Osteoblast (primary cell): ENCODE data around the gene APC2. TPM values are rescaled to one million over a fixed set of nuclear protein-coding genes. Genes with fewer than 3 reads are reported as not detected.

ENCODE experiments used
- DNase-seq: peaks from one replicate; pipeline ENCODE4 v3.0.0; 2011; ENCODE audit warnings: low spot score, mixed read lengths; ENCODE audit not compliant: insufficient read length; ENCODE audit errors: missing footprints
- H2AFZ ChIP-seq: 2 replicates; pipeline ENCODE4 v1.6.0; 2011; ENCODE audit warnings: mild to moderate bottlenecking, low read length
- H3K27ac ChIP-seq: 2 replicates; pipeline ENCODE4 v1.5.1; 2011; ENCODE audit warnings: mild to moderate bottlenecking, low read depth, low read length, moderate library complexity
- H3K27me3 ChIP-seq: 2 replicates; pipeline ENCODE4 v1.6.0; 2012; ENCODE audit warnings: mild to moderate bottlenecking, control low read depth, inconsistent platforms, low read length, moderate library complexity; ENCODE audit not compliant: insufficient read depth
- H3K36me3 ChIP-seq: 2 replicates; pipeline ENCODE4 v1.5.1; 2011; ENCODE audit warnings: mild to moderate bottlenecking, low read length, control low read depth, moderate library complexity; ENCODE audit not compliant: insufficient read depth
- H3K4me1 ChIP-seq: 2 replicates; pipeline ENCODE4 v1.5.1; 2011; ENCODE audit warnings: mild to moderate bottlenecking, low read length, control low read depth, moderate library complexity; ENCODE audit not compliant: insufficient read depth
- H3K4me2 ChIP-seq: 2 replicates; pipeline ENCODE4 v1.6.0; 2011; ENCODE audit warnings: mild to moderate bottlenecking, low read length; ENCODE audit not compliant: insufficient read depth
- H3K4me3 ChIP-seq: fragments of 200-600 bp; sonication (generic); 3 replicates; pipeline ENCODE4 v1.5.1; 2012; ENCODE audit warnings: mild to moderate bottlenecking, low read length, inconsistent platforms; ENCODE audit not compliant: insufficient read depth
- H3K79me2 ChIP-seq: 2 replicates; pipeline ENCODE4 v1.6.0; 2012; ENCODE audit warnings: mild to moderate bottlenecking, low read length, control low read depth, inconsistent platforms; ENCODE audit not compliant: insufficient read depth
- H3K9me3 ChIP-seq: 2 replicates; pipeline ENCODE4 v1.5.1; 2011; ENCODE audit warnings: low read depth, low read length, control low read depth
- H4K20me1 ChIP-seq: 2 replicates; pipeline ENCODE4 v1.6.0; 2012; ENCODE audit warnings: mild to moderate bottlenecking, low read length, control low read depth; ENCODE audit not compliant: insufficient read depth
- total RNA-seq: library from RNA; depleted of rRNA; stranded (reverse); fragments of >200 nt; gene quantifications from 2 replicates; pipeline ENCODE4 v1.2.3, GENCODE V29; 2012
- TF ChIP-seq, protein P1 (sequence below): IDR thresholded peaks from 2 replicates; pipeline ENCODE4 v1.5.1; 2011; ENCODE audit warnings: mild to moderate bottlenecking, low read depth, low read length, moderate library complexity; ENCODE audit errors: extremely low read depth

Gene APC2
- total RNA-seq, 1 donor = 0.36 TPM

DNA sequence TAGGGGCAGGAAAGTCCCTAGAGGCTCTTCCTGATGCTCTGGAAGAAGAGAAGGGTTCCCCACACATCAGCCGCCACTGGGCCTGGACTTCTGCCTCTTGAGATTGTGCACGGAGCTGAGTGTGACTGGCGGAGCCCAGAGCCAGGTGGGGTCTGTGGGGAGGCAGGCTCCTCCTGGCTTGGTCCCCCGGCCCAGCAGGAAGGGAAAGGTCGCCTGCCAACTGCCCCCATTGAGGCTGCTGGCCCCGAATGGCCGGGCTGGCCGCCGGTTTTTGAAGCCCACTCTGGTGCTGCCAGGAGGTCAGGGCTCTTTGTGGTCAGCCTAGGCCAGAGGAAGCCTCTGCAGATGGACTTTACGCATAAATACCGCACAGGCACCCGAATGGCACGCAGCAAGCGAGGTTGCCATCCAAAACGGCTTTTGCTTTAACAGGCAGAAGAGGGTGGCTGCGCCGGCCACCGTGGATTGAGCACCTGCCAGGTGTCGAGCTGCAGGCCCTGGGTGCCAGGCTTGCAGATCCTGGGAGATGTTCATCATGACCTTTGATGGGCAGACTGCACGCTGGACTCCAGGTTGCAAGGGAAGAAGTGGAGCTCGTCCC lies 37.5 kb upstream of the APC2 start:
- no peak for DNase-seq
- peaks cover 9% of the 10 kb centered on the region for H3K36me3 ChIP-seq
- peaks cover 72% of the 10 kb centered on the region for H4K20me1 ChIP-seq
- no peak overlapping the region for H3K4me3 ChIP-seq
- H3K4me2 ChIP-seq = no peak overlapping the region
- peak overlapping the region; percentile 78 for H3K27ac ChIP-seq
- TF ChIP-seq, protein P1, sequence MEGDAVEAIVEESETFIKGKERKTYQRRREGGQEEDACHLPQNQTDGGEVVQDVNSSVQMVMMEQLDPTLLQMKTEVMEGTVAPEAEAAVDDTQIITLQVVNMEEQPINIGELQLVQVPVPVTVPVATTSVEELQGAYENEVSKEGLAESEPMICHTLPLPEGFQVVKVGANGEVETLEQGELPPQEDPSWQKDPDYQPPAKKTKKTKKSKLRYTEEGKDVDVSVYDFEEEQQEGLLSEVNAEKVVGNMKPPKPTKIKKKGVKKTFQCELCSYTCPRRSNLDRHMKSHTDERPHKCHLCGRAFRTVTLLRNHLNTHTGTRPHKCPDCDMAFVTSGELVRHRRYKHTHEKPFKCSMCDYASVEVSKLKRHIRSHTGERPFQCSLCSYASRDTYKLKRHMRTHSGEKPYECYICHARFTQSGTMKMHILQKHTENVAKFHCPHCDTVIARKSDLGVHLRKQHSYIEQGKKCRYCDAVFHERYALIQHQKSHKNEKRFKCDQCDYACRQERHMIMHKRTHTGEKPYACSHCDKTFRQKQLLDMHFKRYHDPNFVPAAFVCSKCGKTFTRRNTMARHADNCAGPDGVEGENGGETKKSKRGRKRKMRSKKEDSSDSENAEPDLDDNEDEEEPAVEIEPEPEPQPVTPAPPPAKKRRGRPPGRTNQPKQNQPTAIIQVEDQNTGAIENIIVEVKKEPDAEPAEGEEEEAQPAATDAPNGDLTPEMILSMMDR = no peak
- no peaks in the 10 kb centered on the region for H3K9me3 ChIP-seq
- peaks cover 94% of the 10 kb centered on the region for H3K79me2 ChIP-seq
- no peaks in the 10 kb centered on the region for H3K27me3 ChIP-seq
- H2AFZ ChIP-seq = no peak overlapping the region
- peaks cover 58% of the 10 kb centered on the region for H3K4me1 ChIP-seq

DNA sequence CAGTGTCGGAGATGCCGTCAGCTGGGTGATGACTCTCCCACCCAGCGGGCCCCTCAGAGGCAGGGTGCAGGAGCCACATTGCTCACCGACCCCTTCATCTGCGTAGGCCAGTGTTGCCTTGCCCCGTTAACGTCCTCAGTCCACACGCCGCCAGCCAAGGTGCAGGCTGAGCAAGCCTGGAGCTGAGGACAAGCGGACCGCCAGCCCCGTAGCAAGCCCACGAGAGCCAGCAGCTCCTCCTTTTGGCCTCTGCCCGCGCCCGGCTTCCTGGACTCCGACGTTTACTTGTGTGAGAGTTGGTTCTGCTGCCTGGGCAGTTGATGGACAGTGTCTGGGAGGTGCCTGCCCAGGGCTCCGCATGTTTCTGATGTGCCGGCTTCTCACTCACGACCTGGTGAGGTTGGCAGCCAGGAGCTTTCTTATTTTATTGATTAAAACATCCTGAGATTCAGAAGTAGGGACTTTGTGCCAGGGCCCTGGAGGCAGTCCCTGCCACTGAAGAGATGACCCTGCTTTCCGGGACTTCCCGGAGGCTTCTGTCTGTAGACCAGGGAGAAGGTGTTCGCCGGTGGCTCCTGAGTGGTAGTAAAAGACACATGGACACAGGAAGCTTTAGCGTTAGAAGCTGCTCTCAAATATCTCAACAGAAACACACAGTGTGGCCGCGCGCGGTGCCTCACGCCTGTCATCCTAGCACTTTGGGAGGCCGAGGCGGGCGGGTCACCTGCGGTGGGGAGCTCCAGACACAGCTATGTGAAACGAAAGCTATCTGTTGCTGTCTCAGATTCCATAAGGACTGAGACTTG lies 36.7 kb upstream of the APC2 start:
- H3K79me2 ChIP-seq = peaks cover 98% of the 10 kb centered on the region
- H3K4me1 ChIP-seq = peaks cover 61% of the 10 kb centered on the region
- no peaks in the 10 kb centered on the region for H3K27me3 ChIP-seq
- no peak for DNase-seq
- no peak overlapping the region for H3K4me2 ChIP-seq
- peaks cover 13% of the 10 kb centered on the region for H3K36me3 ChIP-seq
- TF ChIP-seq, protein P1 = no peak
- H2AFZ ChIP-seq = no peak overlapping the region
- H3K4me3 ChIP-seq = no peak overlapping the region
- H3K9me3 ChIP-seq = no peaks in the 10 kb centered on the region
- peaks cover 79% of the 10 kb centered on the region for H4K20me1 ChIP-seq
- H3K27ac ChIP-seq = peak overlapping the region; percentile 13

DNA sequence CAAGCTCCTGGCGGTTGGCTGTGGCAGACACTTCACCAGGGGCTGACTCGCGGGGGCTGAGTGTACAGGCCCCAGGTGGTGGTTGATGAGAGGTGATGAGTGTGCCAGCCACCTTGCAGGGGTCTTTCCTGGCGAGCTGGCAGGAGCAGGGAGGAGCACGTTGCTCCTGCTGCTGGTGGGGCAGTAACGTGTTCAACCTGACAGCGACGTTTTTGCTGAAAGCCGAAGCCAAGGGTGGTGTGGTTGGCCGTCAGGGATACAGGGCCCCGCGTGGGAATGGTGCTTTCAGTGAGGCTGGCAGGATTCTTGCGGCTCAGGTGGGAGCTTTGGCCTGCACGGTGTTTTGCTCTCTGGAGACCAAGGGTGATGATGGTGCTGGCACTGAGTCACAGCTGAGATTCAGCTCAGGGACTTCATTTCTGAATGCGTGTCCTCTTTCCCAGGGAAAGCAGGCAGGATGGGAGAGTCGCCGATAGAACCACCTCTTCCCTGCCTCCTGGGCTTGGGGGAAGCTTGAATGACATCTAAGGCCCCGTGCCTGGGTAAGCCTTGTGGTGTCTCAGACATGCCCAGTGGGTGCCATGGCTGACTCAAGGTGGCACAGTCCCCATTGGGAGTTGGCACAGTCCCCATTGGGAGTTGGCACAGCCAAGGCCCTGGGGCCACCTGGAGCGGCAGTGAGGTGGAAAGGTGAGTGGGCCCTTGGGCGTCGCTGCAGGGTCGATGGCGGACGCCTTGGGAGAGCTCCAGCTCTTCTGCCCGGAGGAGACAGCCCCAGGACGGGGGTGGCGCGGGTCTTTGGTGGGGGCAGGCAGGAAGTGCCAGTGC lies 33.7 kb upstream of the APC2 start:
- peaks cover 36% of the 10 kb centered on the region for H3K4me1 ChIP-seq
- TF ChIP-seq, protein P1 = no peak
- DNase-seq = peak; percentile 93
- peak overlapping the region; percentile 94 for H3K27ac ChIP-seq
- peak overlapping the region; percentile 64 for H3K4me2 ChIP-seq
- H3K9me3 ChIP-seq = no peaks in the 10 kb centered on the region
- peaks cover 40% of the 10 kb centered on the region for H3K36me3 ChIP-seq
- peaks cover 96% of the 10 kb centered on the region for H3K79me2 ChIP-seq
- no peak overlapping the region for H2AFZ ChIP-seq
- H4K20me1 ChIP-seq = peaks cover 71% of the 10 kb centered on the region
- H3K27me3 ChIP-seq = no peaks in the 10 kb centered on the region
- H3K4me3 ChIP-seq = peak overlapping the region; percentile 51
